HG03457 (cell line): ENCODE data around the gene ZFR2.
"Not testable (repeated sequence)": the region's sequence is repeated elsewhere in the genome, so short reads cannot be mapped to it uniquely, and the experiment has no call there.

ENCODE experiments used
- ATAC-seq: cut with Tn5 transposase; IDR thresholded peaks from one replicate; pipeline ENCODE4 v1.9.1; 2021; ENCODE audit warnings: moderate number of reproducible peaks; ENCODE audit not compliant: unreplicated experiment

Gene ZFR2

DNA sequence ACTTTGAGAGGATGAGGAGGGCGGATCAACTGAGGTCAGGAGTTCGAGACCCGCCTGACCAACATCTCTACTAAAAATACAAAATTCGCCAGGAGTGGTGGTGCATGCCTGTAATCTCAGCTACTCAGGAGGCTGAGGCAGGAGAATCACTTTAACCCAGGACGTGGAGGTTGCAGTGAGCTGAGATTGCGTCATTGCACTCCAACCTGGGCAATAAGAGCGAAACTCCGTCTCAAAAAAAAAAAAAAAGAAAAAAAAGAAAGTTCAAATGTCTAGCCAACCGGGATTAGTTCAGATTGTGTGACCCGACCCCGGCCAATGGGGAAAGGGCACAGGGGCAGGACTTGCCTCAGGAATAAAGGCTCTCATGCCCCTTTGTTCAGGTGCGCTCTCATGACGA lies 5.9 kb upstream of the ZFR2 start:
- ATAC-seq: not testable (repeated sequence)

DNA sequence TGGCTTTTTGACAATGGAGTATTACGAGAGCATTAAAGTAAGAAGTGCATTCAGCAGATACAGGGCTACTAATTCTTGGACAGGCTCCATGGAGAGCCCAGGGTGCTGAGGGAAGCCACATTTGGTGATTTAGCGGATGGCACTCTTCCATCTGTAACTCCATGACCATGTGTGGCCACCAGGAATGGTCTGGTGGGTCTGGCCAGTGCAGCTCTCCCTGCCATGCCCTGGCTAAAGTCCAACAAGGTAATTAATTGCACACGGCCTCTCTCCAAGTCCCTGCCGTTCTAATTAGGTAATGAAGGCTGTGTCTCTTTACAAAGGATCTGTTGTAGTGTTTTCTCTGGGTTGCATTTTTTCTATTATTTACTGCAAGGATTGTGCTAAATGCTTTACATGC lies 4.3 kb upstream of the ZFR2 start:
- no peak for ATAC-seq

DNA sequence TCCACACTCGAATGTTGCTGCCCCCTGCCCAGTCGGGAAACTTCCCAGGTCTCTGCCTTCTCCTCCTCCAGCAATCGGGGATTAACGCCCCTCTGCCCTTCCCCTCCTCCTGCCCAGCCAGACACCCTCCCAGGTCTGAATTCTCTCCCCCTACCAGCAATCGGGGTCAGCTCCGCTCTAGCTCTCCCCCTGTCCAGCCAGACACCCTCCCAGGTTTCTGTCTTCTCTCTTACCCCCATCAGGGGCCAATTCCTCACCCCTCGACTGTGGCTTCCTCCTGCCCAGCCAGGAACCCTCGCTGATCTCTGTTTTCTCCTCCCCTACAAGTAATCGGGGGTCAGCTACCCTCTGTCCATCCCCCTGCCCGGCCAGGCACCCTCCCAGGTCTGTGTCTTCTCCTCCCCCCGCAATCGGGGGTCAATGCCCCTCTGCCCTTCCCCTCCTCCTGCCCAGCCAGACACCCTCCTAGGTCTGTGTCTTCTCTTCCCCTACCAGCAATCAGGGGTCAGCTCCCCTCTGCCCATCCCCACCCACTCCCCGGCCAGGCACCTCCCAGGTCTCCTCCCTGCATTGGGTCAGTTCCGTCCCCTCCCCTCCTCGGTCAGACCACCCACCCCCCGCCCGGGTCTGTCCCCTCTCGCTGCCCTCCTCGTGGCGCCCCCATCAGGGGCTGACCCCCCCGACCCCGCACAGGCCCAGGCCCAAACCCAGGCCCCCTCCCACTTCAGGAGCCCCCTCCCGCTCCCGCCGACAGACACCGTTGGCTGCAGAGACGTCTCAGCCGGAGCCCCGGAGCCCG lies 668 bp downstream of the ZFR2 start:
- no peak for ATAC-seq

DNA sequence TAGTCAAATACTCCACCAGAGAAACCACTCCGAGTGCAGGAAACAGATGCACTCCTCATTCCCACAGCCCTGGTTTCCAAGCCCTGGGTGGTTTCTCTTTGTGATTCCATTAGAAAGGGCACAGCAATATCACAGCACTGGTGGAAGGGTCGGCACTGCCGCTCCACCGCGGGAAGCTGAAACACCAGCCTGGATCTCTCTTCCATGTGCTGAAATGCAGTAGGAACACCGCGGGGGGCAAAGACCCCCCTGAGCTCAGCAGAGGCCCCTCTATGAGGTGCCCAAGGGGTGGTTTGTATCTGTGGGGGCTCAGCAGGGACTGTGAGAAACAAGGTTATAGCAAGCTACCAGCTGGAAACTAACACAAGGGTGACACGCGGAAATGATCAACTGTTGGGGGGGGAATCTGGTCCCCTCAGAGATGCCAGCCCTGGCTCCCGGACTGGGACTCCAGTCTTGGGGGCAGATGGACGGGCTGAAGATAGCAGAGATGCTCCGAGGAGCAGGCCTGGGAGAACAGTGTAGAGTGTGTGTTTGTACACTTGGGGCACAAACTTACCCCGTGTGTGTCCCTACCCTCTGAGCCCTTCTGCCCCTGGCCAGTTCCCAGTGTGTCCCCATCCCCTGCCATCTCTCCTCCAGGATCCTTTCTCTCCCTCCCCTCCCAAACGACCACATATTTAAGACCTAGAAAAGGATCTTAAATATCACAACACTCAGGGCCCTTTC lies 1.8 kb downstream of the ZFR2 start:
- no peak for ATAC-seq

GRCh38 chr19:3863648-3864047 lies 5.2 kb downstream of the ZFR2 start:
- no peak for ATAC-seq

DNA sequence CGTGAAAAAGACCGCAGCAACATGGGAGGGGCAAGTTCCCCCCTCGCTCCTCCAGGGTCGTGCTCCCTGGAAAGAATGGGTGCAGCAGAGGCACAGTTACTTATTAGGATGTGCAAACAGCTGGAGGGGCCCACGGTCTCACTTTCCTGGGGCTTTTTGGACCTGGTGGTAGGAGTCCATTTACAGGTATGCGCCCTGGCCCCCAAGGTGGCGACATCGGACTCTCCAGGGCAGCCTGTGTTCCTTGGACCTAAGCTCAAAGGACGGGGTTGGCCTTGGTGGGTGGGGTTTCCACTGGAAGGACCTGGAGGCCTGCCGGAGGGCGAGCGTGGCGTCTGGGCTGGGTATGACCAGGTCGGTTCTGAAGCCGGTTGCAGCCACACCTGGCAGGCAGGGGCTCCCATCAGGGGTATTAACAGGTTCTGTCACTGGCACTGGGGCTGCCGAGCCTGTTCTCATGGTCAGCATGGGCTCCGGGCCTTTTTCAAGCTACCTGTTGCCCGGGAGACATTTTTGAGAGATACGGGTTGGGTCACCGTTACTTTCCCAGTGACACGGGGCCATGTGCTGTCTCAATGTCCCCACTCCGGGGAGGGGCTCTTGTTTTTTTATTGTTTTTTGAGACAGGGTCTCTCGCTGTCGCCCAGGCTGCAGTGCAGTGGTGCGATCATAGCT lies 5.9 kb downstream of the ZFR2 start:
- ATAC-seq: no peak

DNA sequence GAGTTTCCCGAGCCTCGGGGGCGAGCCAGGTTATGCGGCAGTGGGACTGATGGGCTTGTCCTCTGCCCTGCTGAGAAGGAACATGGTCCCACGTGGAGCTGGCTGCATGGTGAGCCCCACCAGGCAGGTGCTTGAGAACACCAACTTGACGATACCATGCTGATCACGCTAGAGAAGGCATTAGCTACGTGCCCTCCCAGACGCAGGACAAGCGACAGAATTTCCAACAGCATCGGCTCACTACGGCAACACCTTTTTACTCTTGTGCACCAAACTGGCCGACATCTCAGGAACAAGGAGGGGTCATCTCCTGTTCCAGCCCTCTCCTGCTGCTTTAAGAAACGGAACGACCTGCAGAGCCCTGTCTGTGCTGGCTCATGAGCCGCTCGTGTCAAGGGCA lies 8.3 kb downstream of the ZFR2 start:
- no peak for ATAC-seq

GRCh38 chr19:3857449-3858003 lies 11.3 kb downstream of the ZFR2 start:
- ATAC-seq: no peak

DNA sequence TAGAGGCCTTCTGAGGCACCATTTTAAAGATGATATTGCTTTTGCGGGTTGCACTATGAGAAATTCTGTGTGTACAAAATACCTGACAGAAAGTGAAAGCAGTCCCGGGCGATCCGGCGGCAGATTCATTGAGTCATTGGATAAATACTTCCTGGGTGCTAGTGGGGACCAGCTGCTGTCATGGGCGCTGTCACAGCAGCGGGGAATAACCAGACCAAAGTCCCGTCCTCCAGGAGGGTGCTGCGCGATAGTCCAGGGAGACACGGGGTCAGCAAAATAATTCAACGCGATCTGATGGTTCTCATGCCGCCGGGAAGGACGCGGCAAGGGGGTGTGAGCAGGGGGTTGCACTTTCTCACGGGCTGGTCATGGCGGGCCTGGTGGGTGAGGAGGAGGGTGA lies 13.5 kb downstream of the ZFR2 start:
- ATAC-seq: no peak

- ATAC-seq: no peak
Observed at GRCh38 chr19:3852614-3853254, 16.1 kb downstream of the ZFR2 start.

DNA sequence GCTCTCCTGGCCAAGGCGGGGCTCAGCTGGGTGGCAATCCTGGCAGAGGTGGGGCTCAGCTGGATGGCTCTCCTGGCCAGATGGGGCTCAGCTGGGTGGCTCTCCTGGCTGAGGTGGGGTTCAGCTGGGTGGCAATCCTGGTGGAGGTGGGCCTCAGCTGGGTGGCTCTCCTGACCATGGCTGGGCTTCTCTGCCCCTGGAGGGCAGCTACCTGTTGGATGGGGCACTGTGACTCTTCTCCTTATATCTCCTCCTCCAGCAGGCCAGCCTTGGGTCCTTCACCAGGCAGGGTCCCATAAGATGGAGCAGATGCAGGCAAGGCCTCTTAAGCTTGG lies 16.7 kb downstream of the ZFR2 start:
- ATAC-seq: no peak

GRCh38 chr19:3851254-3852176 lies 17.3 kb downstream of the ZFR2 start:
- ATAC-seq: no peak

DNA sequence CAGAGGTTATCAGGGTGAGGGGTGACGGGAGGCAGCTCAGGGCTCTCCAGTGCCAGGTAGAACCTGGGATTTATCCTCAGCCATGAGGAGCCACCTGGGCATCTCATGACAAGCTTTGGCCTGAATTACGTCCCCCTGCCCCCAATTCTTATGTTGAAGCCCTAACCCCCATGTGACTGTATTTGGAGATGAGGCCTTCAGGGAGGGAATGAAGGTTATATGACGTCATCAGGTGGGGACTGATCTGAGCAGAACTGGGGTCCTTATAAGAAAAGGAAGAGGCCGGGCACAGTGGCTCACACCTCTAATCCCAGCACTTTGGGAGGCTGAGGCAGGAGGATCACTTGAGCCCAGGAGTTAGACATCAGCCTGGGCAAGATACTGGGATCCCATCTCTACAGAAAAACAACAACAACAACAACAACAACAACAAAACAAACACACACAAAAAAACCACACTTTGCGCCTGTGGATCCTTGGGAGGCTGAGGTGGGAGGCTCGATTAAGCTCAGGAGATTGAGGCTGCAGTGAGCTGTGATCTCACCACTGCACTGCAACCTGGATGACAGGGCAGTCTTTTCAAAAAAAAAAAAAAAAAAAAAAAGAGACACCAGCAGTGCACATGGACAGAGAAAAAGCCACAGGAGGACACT lies 18.4 kb downstream of the ZFR2 start:
- no peak for ATAC-seq

DNA sequence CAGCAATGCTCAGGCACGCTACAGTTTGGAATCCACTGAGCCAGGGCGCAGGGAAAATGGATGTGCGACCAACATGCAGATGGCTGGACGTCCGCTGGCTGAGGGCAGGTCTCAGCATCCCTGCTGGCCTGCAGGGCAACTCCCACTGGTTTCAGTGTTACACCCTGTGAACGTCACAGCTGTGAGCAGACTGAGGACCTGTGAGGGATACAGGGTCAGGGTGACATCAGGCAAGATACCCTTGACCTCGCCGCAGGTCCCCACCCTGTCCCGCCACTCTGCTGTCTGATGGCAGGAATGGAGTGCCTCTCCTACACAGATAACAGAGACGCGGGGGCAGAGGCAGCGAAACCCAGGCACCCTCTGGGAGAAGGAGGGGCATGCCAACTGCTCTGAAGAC lies 19.1 kb downstream of the ZFR2 start:
- ATAC-seq: no peak

- ATAC-seq: no peak
Observed at GRCh38 chr19:3849092-3849491, 19.7 kb downstream of the ZFR2 start.

DNA sequence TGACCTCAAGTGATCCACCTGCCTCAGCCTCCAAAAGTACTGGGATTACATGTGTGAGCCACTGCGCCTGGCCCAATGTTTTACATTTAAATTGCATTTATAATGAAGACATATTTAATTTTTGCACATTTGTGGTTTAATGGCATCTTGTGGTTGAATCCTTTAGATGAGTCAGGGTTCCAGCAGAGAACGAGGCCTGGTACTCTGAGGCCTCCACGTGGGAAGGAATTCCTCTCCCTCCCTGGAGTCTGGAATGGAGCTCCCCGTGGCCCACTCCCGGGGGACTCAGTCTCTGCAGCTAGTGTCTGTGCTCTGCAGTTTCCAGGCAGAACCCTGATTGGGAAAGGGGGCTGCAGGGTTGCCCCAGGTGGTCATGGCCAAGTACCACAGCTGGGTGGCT lies 24.2 kb downstream of the ZFR2 start:
- no peak for ATAC-seq

DNA sequence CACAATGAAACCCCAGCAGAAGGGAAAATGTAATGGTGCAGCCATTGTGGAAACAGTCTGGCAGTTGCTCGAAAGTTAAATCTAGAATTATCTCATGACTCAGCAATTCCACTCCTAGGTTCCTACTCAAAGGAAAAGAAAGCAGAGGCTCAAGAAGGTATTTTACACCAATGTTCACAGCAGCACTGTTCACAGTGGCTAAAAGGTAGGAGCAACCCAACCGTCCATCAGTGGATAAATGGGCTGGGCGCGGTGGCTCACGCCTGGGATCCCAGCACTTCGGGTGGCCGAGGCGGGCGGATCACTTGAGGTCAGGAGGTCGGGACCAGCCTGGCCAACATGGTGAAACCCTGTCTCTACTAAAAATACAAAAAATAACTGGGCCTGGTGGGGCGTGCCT lies 25.9 kb downstream of the ZFR2 start:
- ATAC-seq: no peak

- no peak for ATAC-seq
Observed at GRCh38 chr19:3840804-3841203, 28.0 kb downstream of the ZFR2 start.

DNA sequence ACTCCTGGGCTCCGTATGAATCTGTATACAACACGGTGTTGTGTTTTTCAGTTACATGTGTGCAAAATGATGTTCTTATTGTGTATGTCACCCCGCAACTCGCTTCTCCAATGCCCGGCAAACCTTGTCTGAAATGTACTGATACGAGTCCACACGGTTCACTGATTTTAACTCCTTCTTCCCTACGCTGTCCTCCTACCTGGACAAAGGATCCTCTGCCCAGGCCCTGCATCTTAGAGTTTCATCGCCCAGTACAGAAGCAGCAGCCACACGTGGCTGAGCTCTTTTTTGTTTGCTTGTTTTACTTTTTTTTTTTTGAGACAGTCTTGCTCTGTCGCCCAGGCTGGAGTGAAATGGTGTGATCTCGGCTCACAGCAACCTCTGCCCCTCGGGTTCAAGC lies 28.9 kb downstream of the ZFR2 start:
- ATAC-seq: no peak

- no peak for ATAC-seq
Observed at GRCh38 chr19:3838661-3839060, 30.2 kb downstream of the ZFR2 start.
